GM19043 (cell line): ENCODE results near the gene SLC39A5.

Experiments used
- ATAC-seq: cut with Tn5 transposase; IDR thresholded peaks from one replicate; pipeline ENCODE4 v1.9.1; 2021; ENCODE audit warnings: low read depth; ENCODE audit not compliant: unreplicated experiment

The SLC39A5 gene

DNA sequence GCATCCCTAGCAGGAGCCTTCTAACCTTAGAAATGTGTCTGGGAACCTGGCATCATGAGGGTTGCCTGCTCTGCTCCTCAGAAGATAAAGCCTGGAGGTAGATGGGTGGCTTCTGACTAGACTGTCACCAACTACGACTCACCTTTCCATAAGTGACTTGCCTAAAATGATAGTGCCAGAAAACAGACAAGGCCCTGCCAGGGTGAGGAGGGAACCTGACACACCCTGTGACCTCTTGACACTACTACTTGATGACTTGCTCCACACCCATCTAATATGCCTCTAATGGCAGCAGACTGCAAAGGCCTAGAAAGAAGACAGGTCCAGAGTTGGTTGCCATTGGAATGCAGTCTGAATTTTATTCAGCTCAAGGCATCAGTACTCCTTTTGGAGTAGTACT is 17.5 kb upstream of the SLC39A5 start:
- ATAC-seq: no peak

DNA sequence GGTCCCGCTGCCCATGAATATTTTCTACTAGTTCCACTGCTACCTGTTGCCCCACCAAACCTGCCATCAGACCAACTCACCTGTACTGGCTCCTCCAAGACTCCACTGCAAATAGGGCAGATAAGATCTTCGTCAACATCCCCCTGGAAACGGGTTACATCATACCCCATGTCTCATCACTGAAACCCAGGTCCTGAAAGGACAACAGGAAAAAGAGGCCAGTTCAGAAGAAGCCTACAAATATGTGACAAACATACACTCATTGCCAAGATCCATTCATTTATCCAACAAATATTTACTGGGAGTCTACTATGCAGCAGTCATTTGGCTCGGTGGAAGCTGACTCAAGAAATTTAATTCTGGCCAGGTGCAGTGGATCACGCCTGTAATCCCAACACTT is 16.0 kb upstream of the SLC39A5 start:
- no peak for ATAC-seq

DNA sequence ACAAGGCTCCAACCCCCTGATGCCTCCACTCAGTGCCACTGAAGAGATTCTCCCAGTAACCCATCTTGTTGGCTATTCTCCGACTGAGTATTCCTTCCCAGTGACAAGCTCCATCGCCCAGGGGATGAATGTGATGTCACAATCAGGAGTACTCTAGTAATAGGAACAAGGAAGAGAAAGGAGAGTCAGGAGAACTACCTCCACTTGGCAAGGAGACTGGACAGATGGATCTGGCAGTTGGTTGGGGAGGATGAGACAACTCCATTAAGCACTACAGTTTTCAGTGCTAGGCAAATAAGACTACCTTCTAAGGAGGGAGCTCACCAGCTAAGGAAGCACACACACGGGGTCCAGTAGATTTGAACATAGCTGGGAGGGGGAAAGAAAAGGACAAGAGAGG is 13.4 kb upstream of the SLC39A5 start:
- no peak for ATAC-seq

DNA sequence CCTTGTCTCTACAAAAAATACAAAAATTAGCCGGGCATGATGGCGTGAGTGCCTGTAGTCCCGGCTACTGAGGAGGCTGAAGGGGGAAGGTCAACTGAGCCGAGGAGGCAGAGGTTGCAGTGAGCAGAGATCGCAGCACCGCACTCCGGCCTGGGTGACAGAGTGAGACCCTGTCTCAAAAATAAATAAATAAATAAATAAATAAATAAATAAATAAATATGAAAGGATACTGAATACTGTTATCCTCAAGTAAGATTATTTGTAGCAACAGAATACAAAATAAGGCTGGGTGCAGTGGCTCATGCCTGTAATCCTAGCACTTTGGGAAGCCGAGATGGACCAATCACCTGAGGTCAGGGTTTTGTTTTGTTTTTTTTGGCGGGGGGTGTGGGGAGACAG is 10.0 kb upstream of the SLC39A5 start:
- ATAC-seq: no peak

DNA sequence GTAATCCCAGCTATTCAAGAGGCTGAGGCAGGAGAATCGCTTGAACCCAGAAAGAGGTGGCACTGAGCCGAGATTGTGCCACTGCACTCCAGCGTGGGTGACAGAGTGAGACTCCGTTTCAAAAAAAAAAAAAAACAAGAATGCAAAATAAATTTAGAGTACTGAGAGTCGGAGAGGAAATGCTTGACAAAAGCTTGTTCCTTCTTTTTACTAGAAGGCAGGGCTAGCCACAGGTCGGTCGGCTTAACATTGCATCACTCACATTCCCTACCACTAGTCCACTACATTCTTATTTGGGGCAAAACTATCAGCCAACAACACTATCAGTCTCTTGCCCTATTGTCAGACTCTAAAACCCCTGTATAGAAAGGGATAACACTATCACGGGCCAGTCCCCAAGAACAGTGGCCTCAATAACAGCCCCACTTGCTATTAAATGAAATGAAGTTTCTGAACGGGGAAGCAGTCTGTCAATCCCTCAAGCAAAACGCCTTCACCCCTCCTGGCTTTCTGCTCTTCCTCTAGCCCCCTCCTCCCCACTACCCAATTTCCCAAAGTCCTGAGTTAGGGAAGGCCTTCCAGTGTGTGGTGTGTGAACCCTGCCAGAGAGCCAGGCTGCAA is 9.1 kb upstream of the SLC39A5 start:
- no peak for ATAC-seq

DNA sequence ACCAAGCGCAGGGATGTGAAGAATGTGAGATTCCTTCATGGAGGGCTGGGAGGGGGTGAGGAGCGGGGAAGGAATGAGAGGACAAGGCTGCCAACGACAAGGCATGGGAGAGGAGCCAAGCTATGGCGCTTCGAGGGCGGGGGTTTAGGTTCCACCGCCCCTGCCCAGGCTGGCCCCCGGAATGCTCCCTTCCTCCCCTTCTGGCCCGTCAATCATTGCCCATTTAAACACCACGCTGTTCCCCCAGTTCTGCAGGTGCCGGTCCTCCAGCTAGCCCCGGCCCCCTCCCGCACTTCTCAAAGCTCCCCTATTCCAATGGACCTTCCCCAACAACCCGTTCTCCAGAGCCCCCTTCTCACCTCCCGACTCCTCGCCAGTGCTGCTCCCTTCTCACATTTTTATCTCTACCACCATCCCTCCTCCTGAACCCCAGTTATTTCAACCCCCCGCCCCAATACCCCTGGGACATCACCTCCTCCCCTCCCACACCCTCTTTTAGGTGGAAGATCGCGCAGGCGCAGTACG is 8.6 kb upstream of the SLC39A5 start:
- ATAC-seq: peak; percentile 10

DNA sequence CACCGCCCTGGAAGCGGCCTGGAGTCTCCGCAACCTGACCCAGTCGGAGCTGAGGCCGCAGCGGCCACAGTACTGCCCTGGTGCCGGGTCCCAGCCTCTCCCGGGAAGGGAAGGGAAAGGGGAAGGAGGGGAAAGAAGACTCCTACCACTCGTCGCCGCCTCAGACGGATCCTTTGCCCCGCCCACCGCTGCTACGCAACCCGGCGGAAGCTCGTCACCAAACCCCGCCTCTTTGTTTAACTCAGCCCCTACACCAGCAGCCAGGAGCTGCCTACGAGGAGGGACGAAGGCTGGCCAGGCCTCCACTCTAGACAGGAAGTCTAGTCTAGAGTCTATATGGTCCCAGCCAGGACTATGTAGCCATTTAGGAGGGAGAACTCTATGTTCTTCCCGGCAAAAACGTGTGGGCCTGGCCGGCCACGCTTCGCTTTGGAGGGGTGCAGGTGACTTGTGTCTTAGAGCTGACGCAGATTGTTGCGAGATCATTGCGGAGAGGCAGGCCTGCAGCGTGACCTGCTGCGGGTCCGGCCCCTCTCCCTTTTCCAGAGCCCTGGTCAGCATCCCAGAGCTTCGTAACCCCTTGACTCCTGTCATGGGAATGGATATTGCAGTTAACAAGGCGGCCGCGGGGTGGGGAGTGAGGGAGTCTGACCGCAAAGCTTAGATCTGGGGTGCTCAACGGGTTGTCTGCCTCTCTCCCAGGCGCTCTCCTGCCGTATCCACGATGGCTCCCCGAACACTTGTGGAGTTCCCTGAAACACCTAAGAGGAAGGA is 7.9 kb upstream of the SLC39A5 start, which contains the start of gene RNF41:
RNF41 (minus strand) TSS at position 166 of the 774 bp plus-strand sequence. CDS start 7,875 bp downstream, outside the sequence.
- peak; percentile 76 for ATAC-seq

DNA sequence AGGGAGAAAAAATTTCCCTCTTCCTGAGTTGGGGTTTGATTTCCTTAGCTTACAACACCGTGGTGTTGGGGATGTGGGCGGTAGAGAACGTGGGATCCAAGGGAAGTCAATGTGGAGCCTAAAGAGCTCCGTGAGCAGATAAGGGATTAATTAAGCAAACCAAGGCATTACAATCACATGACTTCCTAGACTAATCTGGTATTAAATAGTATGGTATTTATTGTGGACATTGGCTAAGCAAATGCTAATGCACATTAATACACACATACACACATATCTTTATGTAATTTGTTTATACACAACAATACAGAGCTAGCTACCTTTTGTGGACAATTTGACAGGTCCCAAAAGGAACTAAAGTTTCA is 7.3 kb upstream of the SLC39A5 start:
- ATAC-seq: no peak

DNA sequence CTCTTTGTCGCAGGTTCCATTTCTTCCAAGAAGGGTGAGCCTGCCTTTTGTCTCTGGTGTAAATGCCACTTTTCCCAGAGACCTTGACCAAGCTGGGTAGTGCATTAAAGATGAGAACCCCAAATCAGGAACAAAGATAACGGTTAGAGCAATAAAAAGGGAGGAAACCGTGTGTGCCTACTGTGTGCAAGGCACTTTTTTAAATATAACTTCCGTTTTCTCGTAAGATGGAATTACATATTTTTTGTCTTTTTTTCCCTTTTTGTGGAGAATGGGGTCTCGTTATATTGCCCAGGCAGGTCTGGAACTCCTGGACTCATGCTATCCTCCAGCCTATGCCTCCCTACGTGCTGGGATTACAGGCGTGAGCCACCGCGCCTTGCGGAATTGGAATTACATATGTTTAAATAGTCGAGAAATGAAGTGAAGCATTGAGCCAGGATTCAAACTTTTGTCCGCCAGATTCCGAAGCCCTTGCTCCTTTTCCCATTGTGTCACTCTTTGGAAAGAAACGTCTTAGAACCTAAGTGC is 6.2 kb upstream of the SLC39A5 start:
- ATAC-seq: no peak

DNA sequence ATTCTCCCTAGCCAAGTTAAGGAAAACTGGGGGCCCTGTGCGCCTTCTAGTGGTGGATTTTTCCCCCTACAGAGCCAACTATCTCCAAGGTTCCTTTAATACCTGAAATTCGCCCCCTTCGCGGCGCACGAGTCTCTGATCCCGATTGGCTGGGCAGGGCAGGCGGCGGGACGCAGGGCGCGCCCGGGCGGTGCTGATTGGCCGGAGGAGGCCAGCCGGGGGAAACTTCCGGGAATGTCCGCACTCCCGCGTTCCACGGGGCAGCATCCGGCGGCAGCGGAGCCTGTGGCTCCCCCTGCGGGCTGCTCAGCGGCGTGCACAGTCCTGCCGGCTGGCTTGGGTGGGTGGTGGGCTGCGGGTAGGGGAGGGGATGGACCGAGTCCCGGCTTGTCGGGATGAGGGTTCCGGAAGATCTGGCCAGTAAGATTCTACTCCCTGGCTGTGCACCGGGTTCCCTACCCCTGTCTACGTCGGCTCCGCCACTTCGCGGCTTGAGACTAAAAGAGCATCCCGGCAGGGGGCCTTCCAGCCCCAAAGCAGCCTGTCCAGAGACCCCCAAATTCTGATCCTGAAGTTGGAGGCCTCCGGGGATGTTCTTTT is 5.6 kb upstream of the SLC39A5 start, which contains the start of gene NABP2:
NABP2 (plus strand) TSS at position 241 of the 600 bp plus-strand sequence. CDS start 515 bp downstream, outside the sequence.
- ATAC-seq: peak; percentile 68

DNA sequence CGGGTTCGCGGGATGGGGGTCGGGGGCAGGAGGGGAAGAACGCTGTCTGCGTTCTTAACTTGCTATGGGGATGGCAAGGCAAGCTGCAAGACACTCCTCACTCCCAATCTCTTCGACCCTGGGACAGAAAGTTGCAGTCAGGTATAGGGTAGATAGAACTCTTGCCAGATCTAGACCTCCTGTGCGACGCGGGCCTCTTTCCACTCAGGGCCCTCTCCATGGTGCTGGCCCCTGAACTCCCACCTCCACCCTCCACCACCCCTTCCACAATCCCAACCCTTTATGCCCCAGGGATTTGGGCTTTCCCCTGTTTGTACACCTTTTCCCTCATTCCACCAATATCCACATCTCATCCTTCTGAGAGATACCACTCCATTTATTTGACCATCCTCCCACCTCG is 4.9 kb upstream of the SLC39A5 start:
- no peak for ATAC-seq

DNA sequence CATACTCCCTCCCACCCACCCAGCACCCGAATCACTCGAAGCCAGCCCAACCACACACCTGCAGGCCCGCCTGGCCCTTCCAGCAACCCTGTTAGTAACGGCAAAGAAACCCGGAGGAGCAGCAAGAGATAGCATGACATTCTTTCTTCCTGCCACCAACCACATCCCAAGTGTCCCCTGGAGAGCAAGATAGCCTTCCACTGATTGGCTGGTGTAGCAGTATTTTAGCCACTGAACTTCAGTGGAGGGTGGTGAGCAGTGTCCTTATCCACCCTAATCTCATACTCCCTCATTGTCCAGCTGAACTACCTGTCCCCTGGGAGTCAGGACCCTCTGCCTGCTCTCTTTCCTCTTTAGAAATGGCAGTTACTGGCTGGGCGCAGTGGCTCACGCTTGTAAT is 769 bp upstream of the SLC39A5 start:
- no peak for ATAC-seq

DNA sequence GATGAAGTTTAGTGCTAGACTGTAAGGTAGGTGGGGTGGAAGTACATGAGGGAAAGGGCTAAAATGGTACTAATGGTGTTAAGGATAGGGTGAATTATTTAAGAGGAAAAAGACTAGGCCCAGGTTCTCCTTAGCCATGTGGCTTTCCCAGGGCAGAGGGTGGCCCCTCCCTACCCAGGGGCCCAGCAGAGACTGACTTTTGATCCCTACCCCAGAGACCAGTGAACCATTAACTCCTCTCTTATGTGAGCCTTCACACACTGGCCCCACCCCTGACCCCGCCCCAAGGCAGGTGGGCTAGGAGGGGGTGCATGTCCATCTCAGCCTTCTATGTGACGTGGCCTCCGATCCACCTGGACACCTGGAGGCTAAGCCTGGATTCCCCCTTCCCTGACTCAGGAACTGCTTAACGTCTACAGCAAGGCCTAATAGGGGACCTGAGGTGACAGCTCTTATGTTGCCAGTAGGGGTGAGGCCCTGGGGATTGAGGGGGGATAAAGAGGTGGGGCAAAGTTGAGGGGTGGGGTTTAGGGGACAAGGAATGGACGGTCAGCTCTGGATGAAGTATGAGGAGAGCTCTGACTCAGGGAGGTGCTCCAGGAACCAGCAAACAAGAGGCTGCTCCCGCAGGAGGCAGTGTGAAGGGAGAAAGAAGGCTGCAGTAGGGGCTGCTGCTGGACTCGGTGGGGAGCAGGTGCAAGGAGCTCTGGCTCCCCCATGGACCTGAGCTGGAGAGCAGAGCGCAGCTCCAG is 757 bp downstream of the SLC39A5 start:
- no peak for ATAC-seq

DNA sequence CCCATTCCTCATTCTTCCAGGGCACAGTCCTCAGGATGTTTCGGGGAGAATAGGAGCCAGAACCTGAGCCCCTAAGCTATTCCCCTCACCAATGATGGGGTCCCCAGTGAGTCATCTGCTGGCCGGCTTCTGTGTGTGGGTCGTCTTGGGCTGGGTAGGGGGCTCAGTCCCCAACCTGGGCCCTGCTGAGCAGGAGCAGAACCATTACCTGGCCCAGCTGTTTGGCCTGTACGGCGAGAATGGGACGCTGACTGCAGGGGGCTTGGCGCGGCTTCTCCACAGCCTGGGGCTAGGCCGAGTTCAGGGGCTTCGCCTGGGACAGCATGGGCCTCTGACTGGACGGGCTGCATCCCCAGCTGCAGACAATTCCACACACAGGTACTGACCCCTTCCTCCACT is 1.3 kb downstream of the SLC39A5 start:
- ATAC-seq: no peak

DNA sequence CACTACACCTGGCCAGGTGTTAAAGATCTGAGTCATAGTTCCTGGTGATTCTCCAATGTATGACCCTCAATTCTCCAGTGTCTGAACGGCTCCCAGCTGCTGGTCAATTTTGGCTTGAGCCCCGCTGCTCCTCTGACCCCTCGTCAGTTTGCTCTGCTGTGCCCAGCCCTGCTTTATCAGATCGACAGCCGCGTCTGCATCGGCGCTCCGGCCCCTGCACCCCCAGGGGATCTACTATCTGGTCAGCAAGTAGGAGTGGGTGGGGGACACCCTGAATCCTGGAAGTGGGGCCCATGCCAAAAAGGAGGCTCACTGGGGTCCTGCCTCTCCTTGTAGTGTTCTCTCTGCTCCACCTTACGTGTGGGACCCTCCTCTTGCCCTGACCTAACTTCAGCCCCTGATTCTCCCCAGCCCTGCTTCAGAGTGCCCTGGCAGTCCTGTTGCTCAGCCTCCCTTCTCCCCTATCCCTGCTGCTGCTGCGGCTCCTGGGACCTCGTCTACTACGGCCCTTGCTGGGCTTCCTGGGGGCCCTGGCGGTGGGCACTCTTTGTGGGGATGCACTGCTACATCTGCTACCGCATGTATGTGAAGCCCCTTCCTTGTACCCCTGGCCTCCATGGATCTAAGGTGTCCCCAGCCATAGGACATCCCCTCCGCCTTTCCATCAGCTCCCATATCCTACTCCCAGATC is 5.0 kb downstream of the SLC39A5 start:
- no peak for ATAC-seq

DNA sequence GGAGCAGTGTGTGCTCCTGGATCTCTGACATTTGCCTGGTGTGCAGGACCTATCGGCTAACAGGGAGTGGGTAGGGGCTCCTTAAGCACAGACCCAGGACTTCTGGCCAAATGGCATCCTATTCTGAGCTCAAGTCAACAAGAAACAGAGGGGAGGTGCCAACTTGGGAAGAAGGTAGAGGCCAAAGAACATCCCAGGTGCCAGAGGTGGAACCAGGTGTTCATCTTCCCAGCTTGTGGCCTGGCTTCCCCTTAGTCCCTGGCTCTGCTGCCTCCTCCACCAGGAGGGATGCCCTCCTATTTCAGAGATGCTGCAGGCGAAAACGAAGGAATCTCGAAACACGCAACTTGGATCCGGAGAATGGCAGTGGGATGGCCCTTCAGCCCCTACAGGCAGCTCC is 6.2 kb downstream of the SLC39A5 start:
- no peak for ATAC-seq

DNA sequence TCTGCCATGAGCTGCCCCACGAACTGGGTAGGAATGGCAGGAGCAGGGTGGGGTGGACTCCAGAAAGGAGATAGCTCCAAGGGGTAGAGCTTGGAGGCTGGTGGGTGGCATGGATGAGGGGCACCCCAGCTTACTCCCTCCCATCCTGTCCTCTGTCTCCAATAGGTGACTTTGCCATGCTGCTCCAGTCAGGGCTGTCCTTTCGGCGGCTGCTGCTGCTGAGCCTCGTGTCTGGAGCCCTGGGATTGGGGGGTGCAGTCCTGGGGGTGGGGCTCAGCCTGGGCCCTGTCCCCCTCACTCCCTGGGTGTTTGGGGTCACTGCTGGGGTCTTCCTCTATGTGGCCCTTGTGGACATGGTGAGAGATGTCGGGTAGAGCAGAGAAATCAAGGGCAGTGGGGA is 7.1 kb downstream of the SLC39A5 start:
- ATAC-seq: no peak

DNA sequence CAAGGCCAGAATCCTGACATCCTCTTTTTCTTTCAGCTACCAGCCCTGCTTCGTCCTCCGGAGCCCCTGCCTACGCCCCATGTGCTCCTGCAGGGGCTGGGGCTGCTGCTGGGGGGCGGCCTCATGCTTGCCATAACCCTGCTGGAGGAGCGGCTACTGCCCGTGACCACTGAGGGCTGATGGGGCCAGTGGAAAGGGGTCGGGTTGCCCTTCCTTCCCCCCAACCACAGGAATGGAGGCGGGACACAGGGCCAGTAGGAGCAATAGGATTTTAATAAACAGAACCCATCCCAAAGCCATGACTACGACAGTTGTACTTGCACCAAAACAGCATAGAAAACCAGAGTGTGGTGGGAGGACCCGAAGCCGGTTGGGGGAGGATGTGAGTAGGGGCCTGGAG is 7.7 kb downstream of the SLC39A5 start:
- ATAC-seq: no peak

DNA sequence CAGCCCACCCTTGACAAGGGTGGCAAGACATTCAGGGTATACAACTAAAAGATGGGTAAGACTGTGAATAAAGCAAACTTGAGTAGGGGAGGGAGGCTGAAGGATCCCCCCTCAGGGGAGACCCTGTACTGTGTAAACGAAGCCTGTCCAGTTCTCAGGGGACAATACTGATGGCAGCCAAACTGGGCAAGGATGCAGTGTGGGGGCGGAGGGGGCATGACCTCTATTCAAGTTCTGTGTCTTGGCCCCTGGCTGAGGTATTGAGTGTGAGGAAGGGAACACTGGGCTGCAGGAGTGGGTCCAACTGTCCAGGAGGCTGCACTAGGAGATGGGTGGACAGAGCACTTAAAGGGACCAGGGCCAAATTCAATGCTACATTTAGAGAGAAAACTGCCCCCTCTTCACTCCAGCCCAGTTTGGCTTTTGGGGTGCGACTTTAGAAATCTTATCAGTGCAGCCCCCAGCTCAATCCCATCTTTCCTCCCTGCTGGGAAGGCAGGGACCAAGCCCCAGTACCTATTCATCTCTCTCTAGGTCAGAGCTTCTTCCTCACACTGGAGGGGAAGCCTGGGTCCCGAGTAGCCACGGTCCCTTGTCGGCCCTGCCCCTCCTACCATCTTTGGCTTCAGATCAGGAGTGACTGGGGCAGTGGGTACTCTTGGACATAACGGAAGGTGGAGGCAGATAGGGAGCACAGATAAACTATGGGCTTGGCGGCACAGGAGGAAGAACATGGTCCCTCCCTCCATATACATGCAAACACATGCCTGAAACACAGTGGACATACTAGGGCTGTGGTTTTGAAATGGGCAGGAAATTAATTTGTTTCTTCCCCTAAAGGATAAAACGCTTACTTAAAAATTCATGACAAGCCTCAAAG is 11.8 kb downstream of the SLC39A5 start:
- ATAC-seq: no peak
